Hepatocyte (in vitro differentiated cells): Measurements from ENCODE around the gene KCNB1. TPM values are rescaled to one million over a fixed set of nuclear protein-coding genes. Genes with fewer than 3 reads are reported as not detected.

Experiments
- DNase-seq: peaks from one replicate; pipeline ENCODE4 v3.0.0-alpha.2; 2016; ENCODE audit warnings: low spot score
- H2AFZ ChIP-seq: fragments of 200-600 bp; sonication (generic); 2 replicates; pipeline ENCODE4 v1.6.0; 2016; ENCODE audit warnings: antibody characterized with exemption, mild to moderate bottlenecking
- H3K27ac ChIP-seq: fragments of 200-600 bp; sonication (generic); 2 replicates; pipeline ENCODE4 v1.5.1; 2016; ENCODE audit warnings: mild to moderate bottlenecking
- H3K27me3 ChIP-seq: fragments of 200-600 bp; sonication (generic); 2 replicates; pipeline ENCODE4 v1.6.1; 2016
- H3K36me3 ChIP-seq: fragments of 200-600 bp; sonication (generic); replicated peaks from 2 replicates; pipeline ENCODE4 v1.5.1; 2016; ENCODE audit warnings: low read depth; ENCODE audit not compliant: insufficient read depth
- H3K4me1 ChIP-seq: fragments of 200-600 bp; sonication (generic); 2 replicates; pipeline ENCODE4 v1.5.1; 2016; ENCODE audit warnings: mild to moderate bottlenecking, moderate library complexity; ENCODE audit not compliant: insufficient read depth
- H3K4me2 ChIP-seq: fragments of 200-600 bp; sonication (generic); 2 replicates; pipeline ENCODE4 v1.6.0; 2016
- H3K4me3 ChIP-seq: fragments of 200-600 bp; sonication (generic); 2 replicates; pipeline ENCODE4 v1.5.1; 2016; ENCODE audit warnings: mild to moderate bottlenecking
- H3K79me2 ChIP-seq: fragments of 200-600 bp; sonication (generic); 2 replicates; pipeline ENCODE4 v1.6.0; 2017; ENCODE audit warnings: mild to moderate bottlenecking
- H3K9me2 ChIP-seq: fragments of 200-600 bp; sonication (generic); replicated peaks from 2 replicates; pipeline ENCODE4 v1.6.0; 2017; ENCODE audit warnings: mild to moderate bottlenecking; ENCODE audit not compliant: insufficient read depth
- H3K9me3 ChIP-seq: fragments of 200-600 bp; sonication (generic); 2 replicates; pipeline ENCODE4 v1.5.1; 2016; ENCODE audit warnings: low read depth, mild to moderate bottlenecking
- H4K20me1 ChIP-seq: fragments of 200-600 bp; sonication (generic); 2 replicates; pipeline ENCODE4 v1.6.0; 2016; ENCODE audit warnings: mild to moderate bottlenecking; ENCODE audit not compliant: insufficient read depth, poor library complexity, severe bottlenecking
- CTCF ChIP-seq: fragments of 200-600 bp; sonication (generic); IDR thresholded peaks from 2 replicates; pipeline ENCODE4 v1.5.1; 2016; ENCODE audit warnings: antibody characterized with exemption, mild to moderate bottlenecking; ENCODE audit not compliant: poor library complexity
- EZH2 ChIP-seq: fragments of 200-600 bp; sonication (generic); IDR thresholded peaks from 2 replicates; pipeline ENCODE4 v1.6.1; 2016; ENCODE audit warnings: antibody characterized with exemption, mild to moderate bottlenecking, borderline replicate concordance
- EZH2phosphoT487 ChIP-seq: fragments of 200-600 bp; sonication (generic); IDR thresholded peaks from one replicate; pipeline ENCODE4 v1.6.1; 2018; ENCODE audit warnings: antibody characterized with exemption, mild to moderate bottlenecking, low read depth, moderate library complexity; ENCODE audit not compliant: unreplicated experiment, severe bottlenecking
- WGBS: methylation state at CpG from one replicate; pipeline ENCODE4 v1.1.6; 2016; ENCODE audit warnings: low lambda C conversion rate; ENCODE audit errors: missing lambda C conversion rate; 5-methylcytosine and 5-hydroxymethylcytosine counted together
- polyA plus RNA-seq: library from polyadenylated mRNA; unstranded; fragments of >200 nt; fragmentation: Nextera tagmentation; extraction: Ambion mirVana; gene quantifications from 2 replicates; pipeline ENCODE4 v1.2.1, GENCODE V29; 2016
- total RNA-seq: library from RNA; depleted of rRNA; stranded (reverse); fragments of >200 nt; gene quantifications from 2 replicates; pipeline ENCODE4 v1.2.3, GENCODE V29; 2014

KCNB1 gene
- total and polyA plus RNA-seq, 2 experiments from 2014 or later, result 0.37 to 1.5 TPM

- Histone ChIP-seq H4K20me1 (no peaks in the 10 kb centered on the region), H3K79me2 (no peaks in the 10 kb centered on the region), H3K9me2 (no peaks in the 10 kb centered on the region), H3K27ac (no peak overlapping the region), H3K36me3 (no peaks in the 10 kb centered on the region), H3K4me2 (no peak overlapping the region), H3K27me3 (peaks cover 18% of the 10 kb centered on the region), H3K4me1 (peaks cover 9% of the 10 kb centered on the region), H3K9me3 (no peaks in the 10 kb centered on the region), H2AFZ (no peak overlapping the region), H3K4me3 (no peak overlapping the region)
- TF ChIP-seq EZH2phosphoT487 (no peak), EZH2 (no peak), CTCF (no peak)
- 78% methylated on average over 3 of the region's 3 CpGs for WGBS
- DNase-seq, result no peak
Measured at GRCh38 chr20:49480236-49480635, 2.2 kb downstream of the KCNB1 start.

- peaks cover 14% of the 10 kb centered on the region for H3K27me3 ChIP-seq
- no peaks in the 10 kb centered on the region for H3K36me3 ChIP-seq
- H3K9me2 ChIP-seq, result no peaks in the 10 kb centered on the region
- 61% methylated on average over 6 of the region's 6 CpGs for WGBS
- DNase-seq, result no peak
- H3K27ac ChIP-seq, result no peak overlapping the region
- H3K4me1 ChIP-seq, result peaks cover 9% of the 10 kb centered on the region
- no peaks in the 10 kb centered on the region for H3K9me3 ChIP-seq
- H3K4me2 ChIP-seq, result no peak overlapping the region
- no peaks in the 10 kb centered on the region for H4K20me1 ChIP-seq
- no peaks in the 10 kb centered on the region for H3K79me2 ChIP-seq
- H2AFZ ChIP-seq, result no peak overlapping the region
- H3K4me3 ChIP-seq, result no peak overlapping the region
- TF ChIP-seq EZH2, result no peak
- no peak for TF ChIP-seq CTCF
- TF ChIP-seq EZH2phosphoT487, result no peak
Measured at GRCh38 chr20:49479785-49480184, 2.7 kb downstream of the KCNB1 start.

GRCh38 chr20:49478754-49479689, 3.4 kb downstream of the KCNB1 start:
- Histone ChIP-seq H3K9me2 (no peaks in the 10 kb centered on the region), H3K4me2 (no peak overlapping the region), H3K9me3 (no peaks in the 10 kb centered on the region), H3K36me3 (no peaks in the 10 kb centered on the region), H3K4me3 (no peak overlapping the region), H4K20me1 (no peaks in the 10 kb centered on the region), H3K27ac (no peak overlapping the region), H3K27me3 (peaks cover 8% of the 10 kb centered on the region), H3K4me1 (peaks cover 4% of the 10 kb centered on the region), H3K79me2 (no peaks in the 10 kb centered on the region), H2AFZ (no peak overlapping the region)
- no peak for TF ChIP-seq EZH2phosphoT487
- no peak for TF ChIP-seq EZH2
- TF ChIP-seq CTCF, result no peak
- 85% methylated on average over 5 of the region's 5 CpGs for WGBS
- DNase-seq, result peak; percentile 28
